GM23338 (cell line): ENCODE results near the gene RNF166. TPM values are rescaled to one million over a fixed set of nuclear protein-coding genes. Genes with fewer than 3 reads are reported as not detected.

Experiments
- CREB1 ChIP-seq: fragments of 250-450 bp; sonication (Bioruptor Pico); IDR thresholded peaks from 2 replicates; pipeline ENCODE4 v1.5.0; 2020; ENCODE audit warnings: low read depth, mild to moderate bottlenecking, moderate library complexity
- EZH2phosphoT487 ChIP-seq: fragments of 200-600 bp; sonication (generic); IDR thresholded peaks from one replicate; pipeline ENCODE4 v1.8.1; 2018; ENCODE audit warnings: antibody characterized with exemption; ENCODE audit not compliant: unreplicated experiment
- NANOG ChIP-seq: IDR thresholded peaks from 2 replicates; pipeline ENCODE4 v1.6.1; 2016; ENCODE audit warnings: antibody characterized with exemption, borderline replicate concordance
- POLR2AphosphoS5 ChIP-seq: IDR thresholded peaks from 2 replicates; pipeline ENCODE4 v1.6.1; 2016; ENCODE audit warnings: antibody characterized with exemption, low read depth
- STAT1 ChIP-seq: IDR thresholded peaks from one replicate; pipeline ENCODE4 v1.6.1; 2016; ENCODE audit warnings: antibody characterized with exemption; ENCODE audit not compliant: unreplicated experiment
- ZNF114 ChIP-seq: fragments of 250-450 bp; sonication (Bioruptor Pico); IDR thresholded peaks from 2 replicates; pipeline ENCODE4 v1.5.0; 2020; ENCODE audit warnings: mild to moderate bottlenecking, moderate library complexity
- ZNF331 ChIP-seq: fragments of 250-450 bp; sonication (Bioruptor Pico); IDR thresholded peaks from 2 replicates; pipeline ENCODE4 v1.5.0; 2020; ENCODE audit warnings: low read depth, mild to moderate bottlenecking, moderate library complexity
- polyA plus RNA-seq: library from polyadenylated mRNA; unstranded; fragments of >200 nt; fragmentation: Nextera tagmentation; extraction: Ambion mirVana; gene quantifications from 2 replicates; pipeline ENCODE4 v1.2.1, GENCODE V29; 2016
- total RNA-seq: library from RNA; depleted of rRNA; stranded (reverse); fragments of >200 nt; shearing (Covaris generic); gene quantifications from 2 replicates; pipeline ENCODE4 v1.2.3, GENCODE V29; 2014
- TF ChIP-seq, protein P1 (sequence below): fragments of 250-450 bp; sonication (Bioruptor Pico); IDR thresholded peaks from 2 replicates; pipeline ENCODE4 v1.5.0; 2020; ENCODE audit warnings: mild to moderate bottlenecking, moderate library complexity
- TF ChIP-seq, protein P2 (sequence below), 2 experiments: fragments of 200-600 bp in 1 of 2; sonication (generic) in 1 of 2; conservative IDR thresholded peaks; 2 replicates each; pipeline versions ENCODE4 v1.5.1 to v1.6.1; 2016 to 2017; ENCODE audit warnings: antibody characterized with exemption in 2 of 2, low read depth in 2 of 2, mild to moderate bottlenecking in 2 of 2, moderate library complexity in 1 of 2
- TF ChIP-seq, protein P3 (sequence below): IDR thresholded peaks from 2 replicates; pipeline ENCODE4 v1.6.1; 2016; ENCODE audit warnings: antibody characterized with exemption
- TF ChIP-seq, protein P4 (sequence below): IDR thresholded peaks from one replicate; pipeline ENCODE4 v1.6.1; 2018; ENCODE audit warnings: antibody characterized with exemption; ENCODE audit not compliant: unreplicated experiment

RNF166 gene
- total and polyA plus RNA-seq, 2 experiments from 2014 or later = 24.9 to 43.4 TPM

- TF ChIP-seq, protein P1, sequence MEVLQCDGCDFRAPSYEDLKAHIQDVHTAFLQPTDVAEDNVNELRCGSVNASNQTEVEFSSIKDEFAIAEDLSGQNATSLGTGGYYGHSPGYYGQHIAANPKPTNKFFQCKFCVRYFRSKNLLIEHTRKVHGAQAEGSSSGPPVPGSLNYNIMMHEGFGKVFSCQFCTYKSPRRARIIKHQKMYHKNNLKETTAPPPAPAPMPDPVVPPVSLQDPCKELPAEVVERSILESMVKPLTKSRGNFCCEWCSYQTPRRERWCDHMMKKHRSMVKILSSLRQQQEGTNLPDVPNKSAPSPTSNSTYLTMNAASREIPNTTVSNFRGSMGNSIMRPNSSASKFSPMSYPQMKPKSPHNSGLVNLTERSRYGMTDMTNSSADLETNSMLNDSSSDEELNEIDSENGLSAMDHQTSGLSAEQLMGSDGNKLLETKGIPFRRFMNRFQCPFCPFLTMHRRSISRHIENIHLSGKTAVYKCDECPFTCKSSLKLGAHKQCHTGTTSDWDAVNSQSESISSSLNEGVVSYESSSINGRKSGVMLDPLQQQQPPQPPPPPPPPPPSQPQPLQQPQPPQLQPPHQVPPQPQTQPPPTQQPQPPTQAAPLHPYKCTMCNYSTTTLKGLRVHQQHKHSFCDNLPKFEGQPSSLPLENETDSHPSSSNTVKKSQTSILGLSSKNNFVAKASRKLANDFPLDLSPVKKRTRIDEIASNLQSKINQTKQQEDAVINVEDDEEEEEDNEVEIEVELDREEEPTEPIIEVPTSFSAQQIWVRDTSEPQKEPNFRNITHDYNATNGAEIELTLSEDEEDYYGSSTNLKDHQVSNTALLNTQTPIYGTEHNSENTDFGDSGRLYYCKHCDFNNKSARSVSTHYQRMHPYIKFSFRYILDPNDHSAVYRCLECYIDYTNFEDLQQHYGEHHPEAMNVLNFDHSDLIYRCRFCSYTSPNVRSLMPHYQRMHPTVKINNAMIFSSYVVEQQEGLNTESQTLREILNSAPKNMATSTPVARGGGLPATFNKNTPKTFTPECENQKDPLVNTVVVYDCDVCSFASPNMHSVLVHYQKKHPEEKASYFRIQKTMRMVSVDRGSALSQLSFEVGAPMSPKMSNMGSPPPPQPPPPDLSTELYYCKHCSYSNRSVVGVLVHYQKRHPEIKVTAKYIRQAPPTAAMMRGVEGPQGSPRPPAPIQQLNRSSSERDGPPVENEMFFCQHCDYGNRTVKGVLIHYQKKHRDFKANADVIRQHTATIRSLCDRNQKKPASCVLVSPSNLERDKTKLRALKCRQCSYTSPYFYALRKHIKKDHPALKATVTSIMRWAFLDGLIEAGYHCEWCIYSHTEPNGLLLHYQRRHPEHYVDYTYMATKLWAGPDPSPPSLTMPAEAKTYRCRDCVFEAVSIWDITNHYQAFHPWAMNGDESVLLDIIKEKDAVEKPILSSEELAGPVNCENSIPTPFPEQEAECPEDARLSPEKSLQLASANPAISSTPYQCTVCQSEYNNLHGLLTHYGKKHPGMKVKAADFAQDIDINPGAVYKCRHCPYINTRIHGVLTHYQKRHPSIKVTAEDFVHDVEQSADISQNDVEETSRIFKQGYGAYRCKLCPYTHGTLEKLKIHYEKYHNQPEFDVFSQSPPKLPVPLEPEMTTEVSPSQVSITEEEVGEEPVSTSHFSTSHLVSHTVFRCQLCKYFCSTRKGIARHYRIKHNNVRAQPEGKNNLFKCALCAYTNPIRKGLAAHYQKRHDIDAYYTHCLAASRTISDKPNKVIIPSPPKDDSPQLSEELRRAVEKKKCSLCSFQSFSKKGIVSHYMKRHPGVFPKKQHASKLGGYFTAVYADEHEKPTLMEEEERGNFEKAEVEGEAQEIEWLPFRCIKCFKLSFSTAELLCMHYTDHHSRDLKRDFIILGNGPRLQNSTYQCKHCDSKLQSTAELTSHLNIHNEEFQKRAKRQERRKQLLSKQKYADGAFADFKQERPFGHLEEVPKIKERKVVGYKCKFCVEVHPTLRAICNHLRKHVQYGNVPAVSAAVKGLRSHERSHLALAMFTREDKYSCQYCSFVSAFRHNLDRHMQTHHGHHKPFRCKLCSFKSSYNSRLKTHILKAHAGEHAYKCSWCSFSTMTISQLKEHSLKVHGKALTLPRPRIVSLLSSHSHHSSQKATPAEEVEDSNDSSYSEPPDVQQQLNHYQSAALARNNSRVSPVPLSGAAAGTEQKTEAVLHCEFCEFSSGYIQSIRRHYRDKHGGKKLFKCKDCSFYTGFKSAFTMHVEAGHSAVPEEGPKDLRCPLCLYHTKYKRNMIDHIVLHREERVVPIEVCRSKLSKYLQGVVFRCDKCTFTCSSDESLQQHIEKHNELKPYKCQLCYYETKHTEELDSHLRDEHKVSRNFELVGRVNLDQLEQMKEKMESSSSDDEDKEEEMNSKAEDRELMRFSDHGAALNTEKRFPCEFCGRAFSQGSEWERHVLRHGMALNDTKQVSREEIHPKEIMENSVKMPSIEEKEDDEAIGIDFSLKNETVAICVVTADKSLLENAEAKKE = no peak
- TF ChIP-seq EZH2phosphoT487 (no peak), POLR2AphosphoS5 (no peak), ZNF114 (CRISPR knock-in tag) (no peak), STAT1 (no peak), ZNF331 (no peak), NANOG (no peak), CREB1 (CRISPR knock-in tag) (no peak)
- TF ChIP-seq, protein P2, sequence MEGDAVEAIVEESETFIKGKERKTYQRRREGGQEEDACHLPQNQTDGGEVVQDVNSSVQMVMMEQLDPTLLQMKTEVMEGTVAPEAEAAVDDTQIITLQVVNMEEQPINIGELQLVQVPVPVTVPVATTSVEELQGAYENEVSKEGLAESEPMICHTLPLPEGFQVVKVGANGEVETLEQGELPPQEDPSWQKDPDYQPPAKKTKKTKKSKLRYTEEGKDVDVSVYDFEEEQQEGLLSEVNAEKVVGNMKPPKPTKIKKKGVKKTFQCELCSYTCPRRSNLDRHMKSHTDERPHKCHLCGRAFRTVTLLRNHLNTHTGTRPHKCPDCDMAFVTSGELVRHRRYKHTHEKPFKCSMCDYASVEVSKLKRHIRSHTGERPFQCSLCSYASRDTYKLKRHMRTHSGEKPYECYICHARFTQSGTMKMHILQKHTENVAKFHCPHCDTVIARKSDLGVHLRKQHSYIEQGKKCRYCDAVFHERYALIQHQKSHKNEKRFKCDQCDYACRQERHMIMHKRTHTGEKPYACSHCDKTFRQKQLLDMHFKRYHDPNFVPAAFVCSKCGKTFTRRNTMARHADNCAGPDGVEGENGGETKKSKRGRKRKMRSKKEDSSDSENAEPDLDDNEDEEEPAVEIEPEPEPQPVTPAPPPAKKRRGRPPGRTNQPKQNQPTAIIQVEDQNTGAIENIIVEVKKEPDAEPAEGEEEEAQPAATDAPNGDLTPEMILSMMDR (conservative IDR thresholded peaks at IDR 0.05; ENCODE audit: low read depth in 2 of 2) = no peak
- TF ChIP-seq, protein P3, sequence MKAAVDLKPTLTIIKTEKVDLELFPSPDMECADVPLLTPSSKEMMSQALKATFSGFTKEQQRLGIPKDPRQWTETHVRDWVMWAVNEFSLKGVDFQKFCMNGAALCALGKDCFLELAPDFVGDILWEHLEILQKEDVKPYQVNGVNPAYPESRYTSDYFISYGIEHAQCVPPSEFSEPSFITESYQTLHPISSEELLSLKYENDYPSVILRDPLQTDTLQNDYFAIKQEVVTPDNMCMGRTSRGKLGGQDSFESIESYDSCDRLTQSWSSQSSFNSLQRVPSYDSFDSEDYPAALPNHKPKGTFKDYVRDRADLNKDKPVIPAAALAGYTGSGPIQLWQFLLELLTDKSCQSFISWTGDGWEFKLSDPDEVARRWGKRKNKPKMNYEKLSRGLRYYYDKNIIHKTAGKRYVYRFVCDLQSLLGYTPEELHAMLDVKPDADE = no peak
- TF ChIP-seq, protein P4, sequence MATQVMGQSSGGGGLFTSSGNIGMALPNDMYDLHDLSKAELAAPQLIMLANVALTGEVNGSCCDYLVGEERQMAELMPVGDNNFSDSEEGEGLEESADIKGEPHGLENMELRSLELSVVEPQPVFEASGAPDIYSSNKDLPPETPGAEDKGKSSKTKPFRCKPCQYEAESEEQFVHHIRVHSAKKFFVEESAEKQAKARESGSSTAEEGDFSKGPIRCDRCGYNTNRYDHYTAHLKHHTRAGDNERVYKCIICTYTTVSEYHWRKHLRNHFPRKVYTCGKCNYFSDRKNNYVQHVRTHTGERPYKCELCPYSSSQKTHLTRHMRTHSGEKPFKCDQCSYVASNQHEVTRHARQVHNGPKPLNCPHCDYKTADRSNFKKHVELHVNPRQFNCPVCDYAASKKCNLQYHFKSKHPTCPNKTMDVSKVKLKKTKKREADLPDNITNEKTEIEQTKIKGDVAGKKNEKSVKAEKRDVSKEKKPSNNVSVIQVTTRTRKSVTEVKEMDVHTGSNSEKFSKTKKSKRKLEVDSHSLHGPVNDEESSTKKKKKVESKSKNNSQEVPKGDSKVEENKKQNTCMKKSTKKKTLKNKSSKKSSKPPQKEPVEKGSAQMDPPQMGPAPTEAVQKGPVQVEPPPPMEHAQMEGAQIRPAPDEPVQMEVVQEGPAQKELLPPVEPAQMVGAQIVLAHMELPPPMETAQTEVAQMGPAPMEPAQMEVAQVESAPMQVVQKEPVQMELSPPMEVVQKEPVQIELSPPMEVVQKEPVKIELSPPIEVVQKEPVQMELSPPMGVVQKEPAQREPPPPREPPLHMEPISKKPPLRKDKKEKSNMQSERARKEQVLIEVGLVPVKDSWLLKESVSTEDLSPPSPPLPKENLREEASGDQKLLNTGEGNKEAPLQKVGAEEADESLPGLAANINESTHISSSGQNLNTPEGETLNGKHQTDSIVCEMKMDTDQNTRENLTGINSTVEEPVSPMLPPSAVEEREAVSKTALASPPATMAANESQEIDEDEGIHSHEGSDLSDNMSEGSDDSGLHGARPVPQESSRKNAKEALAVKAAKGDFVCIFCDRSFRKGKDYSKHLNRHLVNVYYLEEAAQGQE = no peak
Measured at GRCh38 chr16:88671806-88672205, 34.4 kb downstream of the RNF166 start (continued).
